Colonic mucosa (tissue), 4 donors: ENCODE data around the gene CAMTA1. TPM values are rescaled to one million over a fixed set of nuclear protein-coding genes. Genes with fewer than 3 reads are reported as not detected.

Experiments used
- DNase-seq: peaks from one replicate; pipeline ENCODE4 v3.0.0-alpha.2; 2020
- H3K27ac ChIP-seq: fragments of 200-600 bp; one replicate; pipeline ENCODE4 v1.8.0; 2021
- H3K27me3 ChIP-seq: fragments of 200-600 bp; one replicate; pipeline ENCODE4 v1.8.0; 2021
- H3K36me3 ChIP-seq: fragments of 200-600 bp; one replicate; pipeline ENCODE4 v1.8.0; 2021
- H3K4me1 ChIP-seq: fragments of 200-600 bp; one replicate; pipeline ENCODE4 v1.8.0; 2021; ENCODE audit warnings: mild to moderate bottlenecking
- H3K4me3 ChIP-seq: fragments of 200-600 bp; one replicate; pipeline ENCODE4 v1.8.0; 2021
- H3K9ac ChIP-seq, 2 donors: one replicate each; pipeline ENCODE4 v1.7.0; 2013; ENCODE audit warnings: control low read depth in 2 of 2, low read depth in 2 of 2, low read length in 2 of 2
- H3K9me3 ChIP-seq: fragments of 200-600 bp; one replicate; pipeline ENCODE4 v1.8.0; 2021
- CTCF ChIP-seq: fragments of 200-600 bp; IDR thresholded peaks from one replicate; pipeline ENCODE4 v1.8.0; 2022; ENCODE audit warnings: antibody characterized with exemption, mild to moderate bottlenecking
- intact Hi-C: fragments of 100-400 bp; cut with DNase I; formaldehyde crosslinking; loops from one replicate; pipeline ENCODE4 v1.14.1; 2022
- total RNA-seq, 2 donors: library from RNA; stranded (reverse); fragmentation: NEBNext Ultra II Directional in 1 of 2; extraction: Animal tissue kit (Norgen Biotek cat#: 25700) in 1 of 2; gene quantifications; one replicate each; pipeline ENCODE4 v1.2.1, GENCODE V29; 2021
- donor health status: healthy.
- donor health status: DM: no; HTN: no; CAD: no.
- donor health status: DM: no; HTN: no; CAD: no.

CAMTA1 gene
- total RNA-seq, 2 donors from 2014 or later, result 76.8 to 92.8 TPM

GRCh38 chr1:7174980-7175906 is 390.0 kb downstream of the CAMTA1 start:
- Histone ChIP-seq H3K27me3 (no peaks in the 10 kb centered on the region), H3K27ac (no peak overlapping the region), H3K36me3 (no peaks in the 10 kb centered on the region), H3K4me3 (no peak overlapping the region), H3K9me3 (no peaks in the 10 kb centered on the region), H3K4me1 (no peaks in the 10 kb centered on the region), H3K9ac (no peak overlapping the region)
- no peak for TF ChIP-seq CTCF
- DNase-seq, result no peak
- intact Hi-C loops, result no loop called here

- Histone ChIP-seq H3K27ac (no peak overlapping the region), H3K9ac (no peak overlapping the region), H3K4me1 (no peaks in the 10 kb centered on the region), H3K36me3 (no peaks in the 10 kb centered on the region), H3K9me3 (no peaks in the 10 kb centered on the region), H3K27me3 (no peaks in the 10 kb centered on the region), H3K4me3 (no peak overlapping the region)
- TF ChIP-seq CTCF, result no peak
- intact Hi-C loops, result no loop called here
- no peak for DNase-seq
These were observed 391.8 kb downstream of the CAMTA1 start for GRCh38 chr1:7177021-7177420.

- Histone ChIP-seq H3K4me3 (no peak overlapping the region), H3K27ac (no peak overlapping the region), H3K4me1 (no peaks in the 10 kb centered on the region), H3K9me3 (no peaks in the 10 kb centered on the region), H3K36me3 (no peaks in the 10 kb centered on the region), H3K27me3 (no peaks in the 10 kb centered on the region), H3K9ac (no peak overlapping the region)
- TF ChIP-seq CTCF, result no peak
- no peak for DNase-seq
- intact Hi-C loops, result no loop called here
These were observed 392.3 kb downstream of the CAMTA1 start for GRCh38 chr1:7177438-7178146.

GRCh38 chr1:7178336-7178735 is 393.1 kb downstream of the CAMTA1 start:
- no peaks in the 10 kb centered on the region for H3K4me1 ChIP-seq
- no peak for DNase-seq
- intact Hi-C loops, result no loop called here
- no peaks in the 10 kb centered on the region for H3K9me3 ChIP-seq
- H3K27ac ChIP-seq, result no peak overlapping the region
- no peak overlapping the region for H3K4me3 ChIP-seq
- no peaks in the 10 kb centered on the region for H3K36me3 ChIP-seq
- TF ChIP-seq CTCF, result no peak
- H3K27me3 ChIP-seq, result no peaks in the 10 kb centered on the region
- no peak overlapping the region for H3K9ac ChIP-seq

GRCh38 chr1:7178741-7179140 is 393.5 kb downstream of the CAMTA1 start:
- Histone ChIP-seq H3K9me3 (no peaks in the 10 kb centered on the region), H3K36me3 (no peaks in the 10 kb centered on the region), H3K27me3 (no peaks in the 10 kb centered on the region), H3K9ac (no peak overlapping the region), H3K27ac (no peak overlapping the region), H3K4me1 (no peaks in the 10 kb centered on the region), H3K4me3 (no peak overlapping the region)
- intact Hi-C loops, result no loop called here
- no peak for TF ChIP-seq CTCF
- no peak for DNase-seq
